Measurements from ENCODE around the gene PRR18. TPM values are rescaled to one million over a fixed set of nuclear protein-coding genes. Genes with fewer than 3 reads are reported as not detected.

Gene PRR18
- total RNA-seq, 1 donor from 2014 or later = not detected

Other genes starting within 250 kb of the PRR18 start
- gene TBXT, start 140.5 kb downstream of the PRR18 start, total RNA-seq = not detected in 2 replicates
- 60.8 and 60.9 TPM in 2 replicates for gene SFT2D1, start 34.2 kb upstream of the PRR18 start, total RNA-seq
- 30.0 and 32.7 TPM in 2 replicates for gene MPC1, start 74.5 kb upstream of the PRR18 start, total RNA-seq